ENCODE results near the gene PBX1.

PBX1 gene

GRCh38 chr1:164619006-164619784, 60.2 kb downstream of the PBX1 start:
- no peak for DNase-seq

- no peak for DNase-seq
Measured at GRCh38 chr1:164622068-164622845, 63.3 kb downstream of the PBX1 start.

GRCh38 chr1:164623805-164624204, 64.8 kb downstream of the PBX1 start:
- no peak for DNase-seq

- DNase-seq, result no peak
Measured at GRCh38 chr1:164624400-164624799, 65.4 kb downstream of the PBX1 start.

GRCh38 chr1:164625004-164625617, 66.1 kb downstream of the PBX1 start:
- no peak for DNase-seq

- no peak for DNase-seq
Measured at GRCh38 chr1:164628772-164629171, 69.8 kb downstream of the PBX1 start.

GRCh38 chr1:164629971-164630370, 71.0 kb downstream of the PBX1 start:
- DNase-seq, result no peak

- no peak for DNase-seq
Measured at GRCh38 chr1:164630626-164631396, 71.8 kb downstream of the PBX1 start.

- no peak for DNase-seq
Measured at GRCh38 chr1:164631751-164632150, 72.8 kb downstream of the PBX1 start.

- no peak for DNase-seq
Measured at GRCh38 chr1:164633997-164634396, 75.0 kb downstream of the PBX1 start.

- DNase-seq, result no peak
Measured at GRCh38 chr1:164635059-164635802, 76.2 kb downstream of the PBX1 start.

GRCh38 chr1:164635803-164636731, 77.1 kb downstream of the PBX1 start:
- no peak for DNase-seq

GRCh38 chr1:164636757-164637156, 77.8 kb downstream of the PBX1 start:
- no peak for DNase-seq

GRCh38 chr1:164637461-164638375, 78.7 kb downstream of the PBX1 start:
- no peak for DNase-seq

GRCh38 chr1:164638492-164639202, 79.7 kb downstream of the PBX1 start:
- DNase-seq, result no peak

GRCh38 chr1:164640686-164641352, 81.8 kb downstream of the PBX1 start:
- DNase-seq, result no peak

- no peak for DNase-seq
Measured at GRCh38 chr1:164641353-164641730, 82.4 kb downstream of the PBX1 start.

- no peak for DNase-seq
Measured at GRCh38 chr1:164643018-164643417, 84.0 kb downstream of the PBX1 start.

- DNase-seq, result no peak
Measured at GRCh38 chr1:164644268-164644667, 85.3 kb downstream of the PBX1 start.
